Activated T-cell treated with anti-CD3 and anti-CD28 coated beads, Interleukin-2, amount 50 U/mL, for 4 hours (primary cell): Measurements from ENCODE around the gene CHIA. TPM values are rescaled to one million over a fixed set of nuclear protein-coding genes. Genes with fewer than 3 reads are reported as not detected.
"Not testable (repeated sequence)": the region's sequence is repeated elsewhere in the genome, so short reads cannot be mapped to it uniquely, and the experiment has no call there.

Experiments
- ATAC-seq, 2 donors: fragments of 200-7000 bp; cut with Tn5 transposase; one replicate each; pipeline ENCODE4 v1.10.0; 2021
- DNase-seq: peaks from one replicate; pipeline ENCODE4 v3.0.0-alpha.2; 2020
- H3K27me3 Mint-ChIP-seq: one replicate; pipeline ENCODE4 v1.8.0; 2021; ENCODE audit warnings: low read depth, mixed read lengths
- H3K36me3 Mint-ChIP-seq: one replicate; pipeline ENCODE4 v1.8.0; 2022; ENCODE audit warnings: mixed read lengths; ENCODE audit not compliant: insufficient read depth
- H3K4me1 Mint-ChIP-seq: one replicate; pipeline ENCODE4 v1.8.0; 2021; ENCODE audit warnings: low read depth, mixed read lengths
- H3K4me3 Mint-ChIP-seq: one replicate; pipeline ENCODE4 v1.8.0; 2021; ENCODE audit warnings: mild to moderate bottlenecking, moderate library complexity, mixed read lengths
- H3K9me3 Mint-ChIP-seq: one replicate; pipeline ENCODE4 v1.8.0; 2021; ENCODE audit warnings: mixed read lengths
- total RNA-seq, 3 donors: library from RNA; stranded (reverse); gene quantifications; one replicate each; pipeline ENCODE4 v1.2.1, GENCODE V29; 2021

The CHIA gene
- total RNA-seq, 3 donors from 2014 or later, result not detected

- H3K4me1 Mint-ChIP-seq, result peaks cover 10% of the 10 kb centered on the region
- no peak for ATAC-seq
Measured at GRCh38 chr1:111318523-111318922, 27.9 kb downstream of the CHIA start.

GRCh38 chr1:111320066-111320879 lies 29.6 kb downstream of the CHIA start:
- Mint-ChIP-seq H3K27me3 (no peaks in the 10 kb centered on the region), H3K4me3 (no peak overlapping the region), H3K9me3 (no peaks in the 10 kb centered on the region), H3K4me1 (peaks cover 10% of the 10 kb centered on the region), H3K36me3 (no peaks in the 10 kb centered on the region)
- no peak for DNase-seq
- ATAC-seq, result peak in 1 of 2 donors; percentile 38

More at GRCh38 chr1:111318523-111318922, 27.9 kb downstream of the CHIA start:
- H3K36me3 Mint-ChIP-seq, result no peaks in the 10 kb centered on the region
- no peak for DNase-seq
- H3K4me3 Mint-ChIP-seq, result no peak overlapping the region
- peaks cover 2% of the 10 kb centered on the region for H3K27me3 Mint-ChIP-seq
- no peaks in the 10 kb centered on the region for H3K9me3 Mint-ChIP-seq

- DNase-seq, result no peak
- Mint-ChIP-seq H3K27me3 (no peaks in the 10 kb centered on the region), H3K36me3 (peaks cover 3% of the 10 kb centered on the region), H3K9me3 (peaks cover 8% of the 10 kb centered on the region), H3K4me1 (peaks cover 10% of the 10 kb centered on the region), H3K4me3 (no peak overlapping the region)
- ATAC-seq, result no peak
Measured at GRCh38 chr1:111323231-111323630, 32.6 kb downstream of the CHIA start.

GRCh38 chr1:111332190-111332589 lies 41.5 kb downstream of the CHIA start:
- peaks cover 15% of the 10 kb centered on the region for H3K36me3 Mint-ChIP-seq
- peaks cover 35% of the 10 kb centered on the region for H3K9me3 Mint-ChIP-seq
- H3K4me3 Mint-ChIP-seq, result no peak overlapping the region
- H3K27me3 Mint-ChIP-seq, result no peaks in the 10 kb centered on the region
- DNase-seq (no peak), ATAC-seq (no peak)
- peaks cover 3% of the 10 kb centered on the region for H3K4me1 Mint-ChIP-seq

- no peaks in the 10 kb centered on the region for H3K27me3 Mint-ChIP-seq
- H3K36me3 Mint-ChIP-seq, result peaks cover 5% of the 10 kb centered on the region
- peaks cover 3% of the 10 kb centered on the region for H3K4me1 Mint-ChIP-seq
- DNase-seq, result peak; percentile 45
- ATAC-seq, result peak; percentile 73 to 74
- H3K4me3 Mint-ChIP-seq, result no peak overlapping the region
- peaks cover 25% of the 10 kb centered on the region for H3K9me3 Mint-ChIP-seq
Measured at GRCh38 chr1:111334169-111334568, 43.5 kb downstream of the CHIA start.

GRCh38 chr1:111335214-111335877 lies 44.7 kb downstream of the CHIA start:
- not testable (repeated sequence) for DNase-seq, H3K4me1 Mint-ChIP-seq, H3K36me3 Mint-ChIP-seq, H3K4me3 Mint-ChIP-seq, H3K27me3 Mint-ChIP-seq, ATAC-seq
- peaks cover 19% of the 10 kb centered on the region for H3K9me3 Mint-ChIP-seq

GRCh38 chr1:111338849-111339248 lies 48.2 kb downstream of the CHIA start:
- not testable (repeated sequence) for H3K4me1 Mint-ChIP-seq, ATAC-seq, H3K27me3 Mint-ChIP-seq, H3K9me3 Mint-ChIP-seq, H3K4me3 Mint-ChIP-seq, DNase-seq, H3K36me3 Mint-ChIP-seq

- no peaks in the 10 kb centered on the region for H3K27me3 Mint-ChIP-seq
- peak overlapping the region; percentile 86 for H3K4me3 Mint-ChIP-seq
- peaks cover 16% of the 10 kb centered on the region for H3K4me1 Mint-ChIP-seq
- H3K9me3 Mint-ChIP-seq, result no peaks in the 10 kb centered on the region
- peak; percentile 72 for DNase-seq
- peak; percentile 97 to 98 for ATAC-seq
- H3K36me3 Mint-ChIP-seq, result no peaks in the 10 kb centered on the region
Measured at GRCh38 chr1:111346089-111346885, 55.6 kb downstream of the CHIA start.

- peaks cover 16% of the 10 kb centered on the region for H3K4me1 Mint-ChIP-seq
- peak overlapping the region; percentile 86 for H3K4me3 Mint-ChIP-seq
- no peaks in the 10 kb centered on the region for H3K27me3 Mint-ChIP-seq
- H3K9me3 Mint-ChIP-seq, result no peaks in the 10 kb centered on the region
- no peak for ATAC-seq
- DNase-seq, result no peak
- H3K36me3 Mint-ChIP-seq, result no peaks in the 10 kb centered on the region
Measured at GRCh38 chr1:111347026-111347425, 56.4 kb downstream of the CHIA start.

- H3K4me3 Mint-ChIP-seq, result no peak overlapping the region
- no peak for DNase-seq
- H3K9me3 Mint-ChIP-seq, result no peaks in the 10 kb centered on the region
- peaks cover 30% of the 10 kb centered on the region for H3K4me1 Mint-ChIP-seq
- no peaks in the 10 kb centered on the region for H3K27me3 Mint-ChIP-seq
- H3K36me3 Mint-ChIP-seq, result no peaks in the 10 kb centered on the region
- no peak for ATAC-seq
Measured at GRCh38 chr1:111351700-111352099, 61.0 kb downstream of the CHIA start.

- Mint-ChIP-seq H3K4me1 (peaks cover 21% of the 10 kb centered on the region), H3K27me3 (no peaks in the 10 kb centered on the region), H3K9me3 (no peaks in the 10 kb centered on the region), H3K4me3 (no peak overlapping the region), H3K36me3 (no peaks in the 10 kb centered on the region)
- ATAC-seq, result no peak
- DNase-seq, result no peak
Measured at GRCh38 chr1:111354584-111354983, 63.9 kb downstream of the CHIA start.

GRCh38 chr1:111358964-111359363 lies 68.3 kb downstream of the CHIA start:
- no peak for ATAC-seq
- no peaks in the 10 kb centered on the region for H3K36me3 Mint-ChIP-seq
- no peak overlapping the region for H3K4me3 Mint-ChIP-seq
- DNase-seq, result no peak
- no peaks in the 10 kb centered on the region for H3K9me3 Mint-ChIP-seq
- H3K4me1 Mint-ChIP-seq, result peaks cover 17% of the 10 kb centered on the region
- H3K27me3 Mint-ChIP-seq, result no peaks in the 10 kb centered on the region

GRCh38 chr1:111359376-111359775 lies 68.7 kb downstream of the CHIA start:
- Mint-ChIP-seq H3K9me3 (no peaks in the 10 kb centered on the region), H3K4me3 (no peak overlapping the region), H3K27me3 (no peaks in the 10 kb centered on the region), H3K36me3 (no peaks in the 10 kb centered on the region), H3K4me1 (peaks cover 15% of the 10 kb centered on the region)
- DNase-seq (no peak), ATAC-seq (no peak)

GRCh38 chr1:111360257-111360656 lies 69.6 kb downstream of the CHIA start:
- DNase-seq, H3K4me1 Mint-ChIP-seq, H3K4me3 Mint-ChIP-seq, H3K9me3 Mint-ChIP-seq, ATAC-seq, H3K36me3 Mint-ChIP-seq, H3K27me3 Mint-ChIP-seq: not testable (repeated sequence)
